Eye (tissue), 1 donor: ENCODE results near the gene ATRIP.
"Not testable (repeated sequence)": the region's sequence is repeated elsewhere in the genome, so short reads cannot be mapped to it uniquely, and the experiment has no call there.

Experiments used
- DNase-seq: peaks from one replicate; pipeline ENCODE4 v3.0.0-alpha.2; 2015

The ATRIP gene

GRCh38 chr3:48439820-48440589, 6.5 kb upstream of the ATRIP start, which contains the start of the genes CCDC51 and TMA7:
Gene CCDC51 (minus strand): TSS chr3:48440119. CDS start chr3:48435128, 4,991 bp downstream.
Gene TMA7 (plus strand): TSS chr3:48440257. CDS start chr3:48440297, 40 bp downstream.
- DNase-seq = peak; percentile 99

- no peak for DNase-seq
Observed at GRCh38 chr3:48440590-48440958, 6.0 kb upstream of the ATRIP start.

- DNase-seq = no peak
Observed at GRCh38 chr3:48441940-48442339, 4.6 kb upstream of the ATRIP start.

- no peak for DNase-seq
Observed at GRCh38 chr3:48445277-48445882, 1.2 kb upstream of the ATRIP start.

- DNase-seq = no peak
Observed at GRCh38 chr3:48446043-48446424, 503 bp upstream of the ATRIP start.

GRCh38 chr3:48451270-48451669, 4.7 kb downstream of the ATRIP start:
- DNase-seq = no peak

GRCh38 chr3:48456456-48456855, 9.9 kb downstream of the ATRIP start:
- no peak for DNase-seq

- DNase-seq = no peak
Observed at GRCh38 chr3:48459331-48459730, 12.8 kb downstream of the ATRIP start.

- DNase-seq = no peak
Observed at GRCh38 chr3:48459773-48460516, 13.4 kb downstream of the ATRIP start.

- no peak for DNase-seq
Observed at GRCh38 chr3:48460517-48460902, 14.0 kb downstream of the ATRIP start.

GRCh38 chr3:48461767-48462166, 15.2 kb downstream of the ATRIP start:
- DNase-seq = not testable (repeated sequence)

GRCh38 chr3:48463703-48464102, 17.2 kb downstream of the ATRIP start:
- no peak for DNase-seq

GRCh38 chr3:48464713-48465221, 18.2 kb downstream of the ATRIP start:
- DNase-seq = no peak

GRCh38 chr3:48465237-48465530, 18.6 kb downstream of the ATRIP start:
- no peak for DNase-seq

GRCh38 chr3:48465531-48466378, 19.2 kb downstream of the ATRIP start:
- DNase-seq = peak; percentile 98

GRCh38 chr3:48466386-48467109, 20.0 kb downstream of the ATRIP start:
- DNase-seq = peak; percentile 24

- DNase-seq = no peak
Observed at GRCh38 chr3:48467110-48467454, 20.5 kb downstream of the ATRIP start.

- DNase-seq = no peak
Observed at GRCh38 chr3:48467473-48468267, 21.1 kb downstream of the ATRIP start.

- DNase-seq = no peak
Observed at GRCh38 chr3:48468329-48468731, 21.8 kb downstream of the ATRIP start.

GRCh38 chr3:48469046-48469915, 22.7 kb downstream of the ATRIP start:
- no peak for DNase-seq
